Fibroblast of mammary gland (primary cell): ENCODE measurements around the gene ITPR3.

Experiments
- DNase-seq: peaks from one replicate; pipeline ENCODE4 v3.0.0-alpha.2; 2010; ENCODE audit warnings: low read depth
- H3K4me3 ChIP-seq: 2 replicates; pipeline ENCODE4 v1.5.1; 2011; ENCODE audit warnings: low read depth, mild to moderate bottlenecking, low read length, moderate library complexity; ENCODE audit not compliant: control insufficient read depth
- TF ChIP-seq, protein P1 (sequence below): conservative IDR thresholded peaks from 2 replicates; pipeline ENCODE4 v1.5.1; 2011; ENCODE audit warnings: low read depth, low read length, inconsistent platforms; ENCODE audit not compliant: control insufficient read depth, insufficient read depth

The ITPR3 gene

DNA sequence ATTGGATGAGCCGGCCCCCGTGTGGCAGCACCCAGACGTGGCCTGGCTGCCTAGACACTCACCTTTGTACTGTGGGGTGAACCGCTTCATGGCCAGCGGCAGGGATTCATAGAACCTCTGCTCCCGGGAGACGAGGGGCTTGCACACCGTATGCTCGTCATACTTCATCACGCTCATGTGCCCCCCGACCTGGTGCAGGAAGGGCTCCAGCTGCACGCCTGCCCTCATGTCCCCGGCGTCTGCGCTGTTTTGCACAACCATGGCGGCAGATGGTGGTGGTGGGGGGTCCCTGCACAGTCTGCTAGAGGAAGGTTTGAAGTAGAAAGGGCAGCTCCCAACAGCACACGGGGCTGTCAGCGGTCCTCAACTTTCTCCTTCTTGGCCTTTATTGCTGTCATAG is 114.1 kb downstream of the ITPR3 start:
- no peak overlapping the region for H3K4me3 ChIP-seq
- no peak for DNase-seq
- TF ChIP-seq, protein P1, sequence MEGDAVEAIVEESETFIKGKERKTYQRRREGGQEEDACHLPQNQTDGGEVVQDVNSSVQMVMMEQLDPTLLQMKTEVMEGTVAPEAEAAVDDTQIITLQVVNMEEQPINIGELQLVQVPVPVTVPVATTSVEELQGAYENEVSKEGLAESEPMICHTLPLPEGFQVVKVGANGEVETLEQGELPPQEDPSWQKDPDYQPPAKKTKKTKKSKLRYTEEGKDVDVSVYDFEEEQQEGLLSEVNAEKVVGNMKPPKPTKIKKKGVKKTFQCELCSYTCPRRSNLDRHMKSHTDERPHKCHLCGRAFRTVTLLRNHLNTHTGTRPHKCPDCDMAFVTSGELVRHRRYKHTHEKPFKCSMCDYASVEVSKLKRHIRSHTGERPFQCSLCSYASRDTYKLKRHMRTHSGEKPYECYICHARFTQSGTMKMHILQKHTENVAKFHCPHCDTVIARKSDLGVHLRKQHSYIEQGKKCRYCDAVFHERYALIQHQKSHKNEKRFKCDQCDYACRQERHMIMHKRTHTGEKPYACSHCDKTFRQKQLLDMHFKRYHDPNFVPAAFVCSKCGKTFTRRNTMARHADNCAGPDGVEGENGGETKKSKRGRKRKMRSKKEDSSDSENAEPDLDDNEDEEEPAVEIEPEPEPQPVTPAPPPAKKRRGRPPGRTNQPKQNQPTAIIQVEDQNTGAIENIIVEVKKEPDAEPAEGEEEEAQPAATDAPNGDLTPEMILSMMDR = no peak

DNA sequence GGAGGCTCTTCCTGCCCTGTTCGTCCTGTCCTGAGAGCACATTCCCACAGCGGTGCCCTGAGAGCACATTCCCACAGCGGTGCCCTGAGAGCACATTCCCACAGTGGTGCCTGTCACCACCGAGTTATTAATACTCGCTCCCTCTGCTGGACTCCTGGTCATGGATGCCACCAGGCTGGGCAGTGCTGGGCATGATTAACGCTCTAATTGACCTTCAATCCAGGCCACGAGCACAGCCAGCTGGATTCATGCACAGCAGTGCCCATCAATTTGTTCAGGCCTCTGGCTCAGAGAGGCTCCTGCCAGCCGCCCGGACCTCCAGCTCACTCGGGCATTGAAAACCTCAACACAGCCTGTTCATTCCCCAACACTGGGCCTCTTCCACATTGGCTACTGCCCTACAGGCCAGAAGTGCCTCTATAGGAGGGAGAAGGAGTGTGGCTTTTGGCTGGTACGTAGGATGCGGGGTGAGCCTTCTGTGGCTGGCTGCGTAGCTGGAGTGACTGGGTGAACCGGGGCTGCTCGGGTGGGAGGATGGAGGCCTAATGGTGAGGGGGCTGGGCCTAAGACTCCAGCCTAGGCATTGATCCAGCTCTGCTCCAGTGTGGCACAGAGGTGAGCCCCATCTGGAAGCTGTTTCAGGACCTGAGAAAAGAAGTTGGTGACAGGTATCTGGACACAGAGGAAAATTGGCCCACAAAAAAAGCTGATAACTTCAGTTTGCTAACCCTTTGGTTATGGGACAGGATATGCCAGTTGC is 116.3 kb downstream of the ITPR3 start:
- TF ChIP-seq, protein P1 = no peak
- no peak for DNase-seq
- no peak overlapping the region for H3K4me3 ChIP-seq

DNA sequence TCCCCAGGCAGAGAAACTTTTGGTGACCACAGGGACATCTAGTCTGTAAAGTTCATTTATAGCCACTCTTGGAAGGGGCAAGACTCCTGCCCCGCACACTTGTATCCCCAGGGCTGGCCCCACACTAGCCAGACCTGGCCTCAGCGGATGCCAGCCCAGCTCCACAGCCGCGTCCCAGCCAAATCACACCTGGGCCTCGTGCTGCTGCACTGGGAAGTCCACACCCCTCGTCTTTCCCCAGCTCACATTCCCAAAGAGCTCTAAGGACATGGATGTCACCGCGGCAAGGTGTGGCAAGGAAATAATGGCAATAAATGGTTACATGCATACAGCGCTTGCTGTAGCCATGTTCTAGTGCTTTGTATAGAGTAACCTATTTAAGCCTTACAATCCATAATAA is 117.0 kb downstream of the ITPR3 start:
- H3K4me3 ChIP-seq = no peak overlapping the region
- no peak for DNase-seq
- TF ChIP-seq, protein P1 = no peak

DNA sequence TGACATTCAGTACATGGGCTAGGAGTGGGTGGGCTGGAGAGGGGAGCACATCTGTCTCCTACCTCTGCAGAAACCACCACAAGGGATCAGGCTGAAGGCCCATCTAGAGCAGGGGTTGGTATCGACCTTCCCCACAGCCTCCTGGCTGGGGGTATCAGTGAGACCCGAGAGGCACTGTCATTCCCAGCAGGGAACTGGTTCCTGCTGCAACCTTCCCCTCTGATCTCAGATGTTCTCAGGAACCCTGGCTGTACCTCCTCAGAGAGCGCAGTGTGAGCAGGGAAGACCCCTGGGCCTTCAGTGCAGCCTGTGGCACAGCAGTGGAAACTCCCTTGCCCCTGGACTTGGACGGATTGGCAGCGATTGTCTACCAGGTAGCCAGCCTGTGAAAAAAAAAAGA is 117.8 kb downstream of the ITPR3 start:
- no peak for DNase-seq
- no peak overlapping the region for H3K4me3 ChIP-seq
- TF ChIP-seq, protein P1 = no peak

DNA sequence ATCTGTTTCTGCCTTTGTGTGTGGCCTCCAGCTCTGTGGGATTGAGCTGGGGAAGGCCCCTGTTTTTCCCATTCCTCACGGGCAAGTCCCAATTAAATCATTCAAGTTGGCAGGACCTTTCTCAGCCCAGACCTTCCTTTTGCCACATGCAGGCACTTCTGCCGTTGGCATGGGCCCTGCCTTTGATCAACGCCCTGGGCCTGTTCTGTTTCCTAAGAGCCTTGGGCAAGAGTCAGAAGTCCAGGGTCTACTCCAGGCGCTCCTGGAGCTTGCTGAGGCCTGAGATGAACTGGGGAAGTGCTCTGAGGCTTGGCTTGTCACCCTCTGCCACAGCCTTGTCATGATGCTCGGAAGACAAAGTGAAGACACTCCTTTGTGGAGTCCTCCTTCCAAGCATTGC is 118.4 kb downstream of the ITPR3 start:
- TF ChIP-seq, protein P1 = no peak
- DNase-seq = no peak
- no peak overlapping the region for H3K4me3 ChIP-seq

DNA sequence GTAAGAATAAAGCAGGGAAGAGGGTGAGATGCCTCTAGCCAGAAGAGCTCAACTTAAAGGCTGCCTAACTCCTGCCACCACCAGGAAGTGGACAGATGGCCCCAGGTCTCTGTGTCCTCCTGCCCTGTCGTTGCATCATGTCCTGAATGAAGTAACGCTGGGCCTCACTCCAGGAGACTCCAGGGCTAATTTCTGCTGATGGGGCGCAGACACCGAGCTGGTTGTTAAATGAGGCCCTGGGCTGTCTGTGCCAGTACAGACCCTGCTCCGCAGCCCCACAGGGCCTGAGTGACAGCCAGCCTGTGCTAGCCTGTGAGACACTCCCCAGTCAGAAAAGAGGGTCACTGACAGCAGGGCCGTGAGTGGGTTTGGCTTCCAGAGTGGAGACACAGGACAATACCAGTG is 119.1 kb downstream of the ITPR3 start:
- DNase-seq = no peak
- TF ChIP-seq, protein P1 = no peak
- H3K4me3 ChIP-seq = no peak overlapping the region
